Left lung (tissue), 10 donors: ENCODE results near the gene ABCC8. TPM values are rescaled to one million over a fixed set of nuclear protein-coding genes. Genes with fewer than 3 reads are reported as not detected.

Experiments used
- ATAC-seq: fragments of 200-7000 bp; cut with Tn5 transposase; one replicate; pipeline ENCODE4 v1.9.1; 2020; ENCODE audit warnings: moderate library complexity
- DNase-seq, 4 donors: peaks; one replicate each; pipeline ENCODE4 v3.0.0-alpha.2; 2013 to 2020
- H3K27ac ChIP-seq, 2 donors: fragments of 200-600 bp; sonication (generic) in 1 of 2; one replicate each; pipeline versions ENCODE4 v1.5.0 to v1.8.0; 2020 to 2021
- H3K27me3 ChIP-seq, 2 donors: fragments of 200-600 bp; sonication (generic) in 1 of 2; one replicate each; pipeline versions ENCODE4 v1.5.0 to v1.8.0; 2020 to 2021
- H3K36me3 ChIP-seq, 2 donors: fragments of 200-600 bp; sonication (generic) in 1 of 2; one replicate each; pipeline versions ENCODE4 v1.5.0 to v1.8.0; 2020 to 2021
- H3K4me1 ChIP-seq, 2 donors: fragments of 200-600 bp; one replicate each; pipeline ENCODE4 v1.8.0; 2021
- H3K4me3 ChIP-seq, 2 donors: fragments of 200-600 bp; sonication (generic) in 1 of 2; one replicate each; pipeline versions ENCODE4 v1.5.0 to v1.8.0; 2020 to 2021; ENCODE audit warnings: mild to moderate bottlenecking in 1 of 2
- H3K9me3 ChIP-seq, 2 donors: fragments of 200-600 bp; sonication (generic) in 1 of 2; one replicate each; pipeline versions ENCODE4 v1.5.0 to v1.8.0; 2020 to 2021
- intact Hi-C, 2 donors: fragments of 100-400 bp; cut with DNase I; formaldehyde crosslinking; loops; one replicate each; pipeline versions ENCODE4 v1.11.2 to v1.14.2; 2022
- polyA plus RNA-seq, 6 donors: library from polyadenylated mRNA; unstranded; fragments of 120-200 nt; gene quantifications; one replicate each; pipeline ENCODE4 v1.2.1, GENCODE V29; 2013; ENCODE audit not compliant: insufficient read length in 6 of 6
- total RNA-seq, 2 donors: library from RNA; stranded (reverse); fragmentation: NEBNext Ultra II Directional; extraction: Animal tissue kit (Norgen Biotek cat#: 25700); gene quantifications; one replicate each; pipeline ENCODE4 v1.2.1, GENCODE V29; 2021
- TF ChIP-seq, protein P1 (sequence below), 2 donors: fragments of 200-600 bp; sonication (generic) in 1 of 2; IDR thresholded peaks; one replicate each; pipeline versions ENCODE4 v1.5.0 to v1.8.0; 2021; ENCODE audit warnings: antibody characterized with exemption in 2 of 2
- donor health status: DM: no; HTN: yes; CAD: no.
- donor health status: DM: no; HTN: no; CAD: no.

Gene ABCC8
- total and polyA plus RNA-seq, 8 donors, result 0.52 to 11.1 (median 6.0) TPM

DNA sequence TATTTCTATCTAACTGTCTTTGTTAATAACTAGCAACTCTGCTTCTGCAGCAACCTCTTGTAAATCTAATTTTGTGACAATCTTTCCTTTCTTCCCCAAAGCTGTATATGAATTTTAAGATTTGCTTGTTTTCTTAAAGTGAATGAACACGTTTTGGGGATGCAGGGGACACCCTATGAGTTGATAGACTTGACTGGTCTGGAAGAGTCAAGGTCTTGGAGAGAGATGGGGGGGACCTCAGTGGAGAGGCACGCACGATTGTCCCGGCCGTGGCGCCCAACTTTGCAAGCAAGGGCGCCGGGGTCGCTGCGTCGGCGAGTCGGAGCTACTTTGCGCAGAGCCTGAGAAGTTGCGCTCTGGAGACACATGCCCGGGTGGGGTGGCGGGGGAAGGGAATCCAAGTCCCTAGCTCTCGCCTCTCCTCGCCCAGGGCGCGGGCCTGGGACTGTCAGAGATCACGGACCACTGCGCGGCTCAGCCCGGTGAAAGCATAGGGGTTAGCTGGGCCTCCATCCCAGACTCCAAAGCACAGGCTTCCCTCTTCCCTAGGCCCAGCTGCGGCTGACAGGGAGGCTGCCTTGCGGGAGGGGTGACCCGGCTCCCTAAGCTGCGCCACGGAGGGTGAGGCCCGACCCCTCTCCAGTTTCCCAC, 854 bp downstream of the ABCC8 start:
- ATAC-seq, result no peak
- TF ChIP-seq, protein P1, sequence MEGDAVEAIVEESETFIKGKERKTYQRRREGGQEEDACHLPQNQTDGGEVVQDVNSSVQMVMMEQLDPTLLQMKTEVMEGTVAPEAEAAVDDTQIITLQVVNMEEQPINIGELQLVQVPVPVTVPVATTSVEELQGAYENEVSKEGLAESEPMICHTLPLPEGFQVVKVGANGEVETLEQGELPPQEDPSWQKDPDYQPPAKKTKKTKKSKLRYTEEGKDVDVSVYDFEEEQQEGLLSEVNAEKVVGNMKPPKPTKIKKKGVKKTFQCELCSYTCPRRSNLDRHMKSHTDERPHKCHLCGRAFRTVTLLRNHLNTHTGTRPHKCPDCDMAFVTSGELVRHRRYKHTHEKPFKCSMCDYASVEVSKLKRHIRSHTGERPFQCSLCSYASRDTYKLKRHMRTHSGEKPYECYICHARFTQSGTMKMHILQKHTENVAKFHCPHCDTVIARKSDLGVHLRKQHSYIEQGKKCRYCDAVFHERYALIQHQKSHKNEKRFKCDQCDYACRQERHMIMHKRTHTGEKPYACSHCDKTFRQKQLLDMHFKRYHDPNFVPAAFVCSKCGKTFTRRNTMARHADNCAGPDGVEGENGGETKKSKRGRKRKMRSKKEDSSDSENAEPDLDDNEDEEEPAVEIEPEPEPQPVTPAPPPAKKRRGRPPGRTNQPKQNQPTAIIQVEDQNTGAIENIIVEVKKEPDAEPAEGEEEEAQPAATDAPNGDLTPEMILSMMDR (IDR thresholded peaks at IDR 0.05), result no peak
- Histone ChIP-seq H3K9me3 (no peaks in the 10 kb centered on the region), H3K27me3 (peaks cover 38 to 71% of the 10 kb centered on the region in 2 donors), H3K36me3 (no peaks in the 10 kb centered on the region), H3K4me1 (peaks cover 0 to 12% of the 10 kb centered on the region in 2 donors), H3K4me3 (peak overlapping the region in 1 of 2 donors; percentile 1), H3K27ac (no peak overlapping the region)
- intact Hi-C loops, result no loop called here
- DNase-seq, result no peak

GRCh38 chr11:17473071-17473744, 3.4 kb downstream of the ABCC8 start:
- intact Hi-C loops, result no loop called here
- no peaks in the 10 kb centered on the region for H3K9me3 ChIP-seq
- H3K4me1 ChIP-seq, result peaks cover 0 to 12% of the 10 kb centered on the region in 2 donors
- H3K27me3 ChIP-seq, result peaks cover 35 to 58% of the 10 kb centered on the region in 2 donors
- DNase-seq (no peak), ATAC-seq (no peak)
- H3K27ac ChIP-seq, result no peak overlapping the region
- TF ChIP-seq, protein P1 (IDR thresholded peaks at IDR 0.05), result no peak
- no peak overlapping the region for H3K4me3 ChIP-seq
- H3K36me3 ChIP-seq, result no peaks in the 10 kb centered on the region

GRCh38 chr11:17472467-17472866, 4.2 kb downstream of the ABCC8 start:
- DNase-seq (no peak), ATAC-seq (no peak)
- Histone ChIP-seq H3K4me3 (no peak overlapping the region), H3K9me3 (no peaks in the 10 kb centered on the region), H3K4me1 (peaks cover 0 to 12% of the 10 kb centered on the region in 2 donors), H3K27ac (no peak overlapping the region), H3K27me3 (peaks cover 28 to 51% of the 10 kb centered on the region in 2 donors), H3K36me3 (no peaks in the 10 kb centered on the region)
- intact Hi-C loops, result no loop called here
- TF ChIP-seq, protein P1 (IDR thresholded peaks at IDR 0.05), result no peak

- H3K4me3 ChIP-seq, result no peak overlapping the region
- intact Hi-C loops, result no loop called here
These were observed 5.1 kb downstream of the ABCC8 start for GRCh38 chr11:17471501-17471900.

GRCh38 chr11:17469998-17470397, 6.6 kb downstream of the ABCC8 start:
- intact Hi-C loops, result no loop called here
- Histone ChIP-seq H3K36me3 (no peaks in the 10 kb centered on the region), H3K27ac (no peak overlapping the region), H3K9me3 (no peaks in the 10 kb centered on the region), H3K27me3 (peaks cover 3 to 26% of the 10 kb centered on the region in 2 donors), H3K4me1 (no peaks in the 10 kb centered on the region), H3K4me3 (no peak overlapping the region)
- TF ChIP-seq, protein P1 (IDR thresholded peaks at IDR 0.05), result no peak
- DNase-seq (no peak), ATAC-seq (no peak)

More at GRCh38 chr11:17471501-17471900, 5.1 kb downstream of the ABCC8 start:
- Histone ChIP-seq H3K27ac (no peak overlapping the region), H3K9me3 (no peaks in the 10 kb centered on the region), H3K27me3 (peaks cover 18 to 41% of the 10 kb centered on the region in 2 donors), H3K36me3 (no peaks in the 10 kb centered on the region), H3K4me1 (peaks cover 0 to 8% of the 10 kb centered on the region in 2 donors)
- TF ChIP-seq, protein P1 (IDR thresholded peaks at IDR 0.05), result no peak
- no peak for ATAC-seq
- no peak for DNase-seq
